EL (cell line): ENCODE results near the gene TEX55.
"Not testable (repeated sequence)": the region's sequence is repeated elsewhere in the genome, so short reads cannot be mapped to it uniquely, and the experiment has no call there.

Experiments used
- DNase-seq: peaks from one replicate; pipeline ENCODE4 v3.0.0-alpha.2; 2016

TEX55 gene

GRCh38 chr3:119161240-119161639, 15.3 kb downstream of the TEX55 start:
- DNase-seq, result no peak

DNA sequence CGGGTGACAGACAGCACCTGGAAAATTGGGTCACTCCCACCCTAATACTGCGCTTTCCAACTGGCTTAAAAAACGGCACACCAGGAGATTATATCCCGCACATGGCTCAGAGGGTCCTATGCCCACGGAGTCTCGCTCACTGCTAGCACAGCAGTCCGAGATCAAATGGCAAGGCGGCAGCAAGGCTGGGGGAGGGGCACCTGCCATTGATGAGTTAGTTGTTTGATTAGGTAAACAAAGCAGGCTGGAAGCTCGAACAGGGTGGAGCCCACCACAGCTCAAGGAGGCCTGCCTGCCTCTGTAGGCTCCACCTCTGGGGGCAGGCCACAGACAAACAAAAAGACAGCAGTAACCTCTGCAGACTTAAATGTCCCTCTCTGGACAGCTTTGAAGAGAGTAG, 18.8 kb downstream of the TEX55 start:
- not testable (repeated sequence) for DNase-seq

GRCh38 chr3:119170821-119171220, 24.9 kb downstream of the TEX55 start:
- DNase-seq, result no peak

GRCh38 chr3:119173325-119173724, 27.4 kb downstream of the TEX55 start, which contains the start of gene UPK1B:
UPK1B (plus strand) TSS chr3:119173598; CDS start chr3:119186742, 13,144 bp downstream.
- DNase-seq, result no peak

DNA sequence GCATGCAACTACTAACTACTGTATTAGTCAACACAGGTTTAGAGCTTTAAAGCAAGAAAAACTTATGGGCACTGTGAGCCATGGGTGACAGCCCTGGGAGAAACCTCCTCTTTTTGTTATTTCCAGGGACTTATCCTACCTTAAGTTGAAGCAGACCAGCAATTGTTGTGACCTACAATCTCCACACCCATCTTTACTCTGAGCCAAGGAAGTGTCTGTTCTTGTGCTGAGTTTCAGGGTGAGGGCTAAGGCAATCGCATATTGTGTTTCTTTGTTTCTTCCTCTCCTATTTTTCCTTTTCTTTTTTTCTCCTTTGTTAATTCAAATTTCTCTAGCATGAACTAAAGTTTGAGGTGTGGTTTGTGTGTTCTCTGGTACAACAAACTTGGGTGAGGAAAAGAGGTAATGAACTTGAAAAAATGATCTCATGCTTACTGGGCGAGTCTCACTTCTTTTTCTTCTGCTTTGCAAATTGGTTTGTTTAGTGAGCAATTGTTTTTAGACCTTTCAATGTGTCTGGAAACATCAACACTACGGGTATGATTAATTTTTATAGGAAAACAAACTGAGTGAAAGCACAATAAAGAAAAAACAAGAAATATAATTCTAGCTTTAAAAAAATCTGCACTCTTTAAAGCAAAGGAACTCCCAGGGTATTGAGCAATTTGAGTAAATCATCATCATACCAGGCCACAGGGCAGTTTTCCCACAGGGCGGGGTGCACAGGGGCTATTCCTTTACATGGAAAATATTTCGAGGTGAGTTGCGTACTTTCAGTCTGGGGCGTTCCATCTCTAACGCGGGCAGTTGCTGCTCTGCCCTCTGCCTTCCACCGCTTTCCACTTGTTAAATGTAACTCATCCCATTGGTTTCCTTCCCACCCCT, 30.1 kb downstream of the TEX55 start:
- DNase-seq, result no peak

GRCh38 chr3:119176778-119177177, 30.8 kb downstream of the TEX55 start:
- DNase-seq, result no peak

DNA sequence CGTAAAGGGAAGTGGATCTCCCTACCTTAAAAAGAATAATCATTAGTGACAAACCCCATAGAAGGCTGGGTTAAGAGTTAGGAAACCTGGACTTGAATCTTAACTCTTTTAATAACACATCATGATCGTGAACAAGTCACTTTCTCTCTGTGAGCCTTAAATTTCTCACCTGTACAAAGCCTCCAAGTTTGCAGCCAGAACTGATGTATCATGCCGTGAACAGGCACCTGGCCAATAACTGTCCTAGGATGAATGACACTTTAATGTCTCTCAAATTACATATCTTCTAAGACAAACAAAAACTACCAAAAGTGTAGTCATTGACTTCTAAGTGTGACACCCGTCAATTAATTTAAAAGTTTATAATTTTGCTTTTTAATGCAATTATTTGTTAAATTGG, 31.4 kb downstream of the TEX55 start:
- DNase-seq, result no peak

- DNase-seq, result peak; percentile 82
These were observed 35.8 kb downstream of the TEX55 start for GRCh38 chr3:119181765-119182164.

GRCh38 chr3:119184111-119184510, 38.1 kb downstream of the TEX55 start:
- DNase-seq, result no peak

DNA sequence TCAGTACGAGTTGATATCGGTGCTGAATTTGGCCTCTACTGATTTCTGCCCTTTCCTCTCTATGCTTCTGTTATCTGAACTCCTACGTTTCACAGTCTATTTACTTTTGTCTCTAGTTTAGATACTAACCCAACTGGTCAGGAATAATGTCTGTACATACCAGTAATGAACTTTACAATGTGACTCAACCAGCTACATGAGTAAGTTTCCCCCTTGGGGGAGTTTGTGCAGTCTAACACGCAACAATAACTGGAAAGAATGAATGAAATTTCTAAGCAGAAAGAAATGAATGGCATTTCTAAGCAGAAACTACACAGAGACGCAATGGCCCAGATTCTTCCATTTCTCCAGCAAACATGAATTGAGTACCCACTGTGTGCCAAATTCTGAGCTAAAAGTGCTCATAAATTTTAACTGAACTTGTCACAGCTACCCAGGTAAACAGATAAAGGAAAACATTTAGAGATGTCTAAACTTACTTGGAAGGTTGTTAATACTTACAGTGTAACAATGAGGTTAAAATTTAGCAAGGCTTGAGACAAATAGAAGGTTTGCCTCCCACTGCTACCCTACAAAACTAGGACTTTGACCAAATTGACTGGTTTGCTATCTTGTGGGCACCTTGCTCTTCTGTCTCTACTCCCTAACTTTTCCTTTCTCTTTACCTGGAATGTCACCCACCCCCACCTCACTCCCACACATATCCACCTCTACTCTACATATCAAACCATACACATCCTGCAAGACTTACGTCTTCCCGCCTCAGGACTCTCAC, 39.0 kb downstream of the TEX55 start:
- peak; percentile 89 for DNase-seq

DNA sequence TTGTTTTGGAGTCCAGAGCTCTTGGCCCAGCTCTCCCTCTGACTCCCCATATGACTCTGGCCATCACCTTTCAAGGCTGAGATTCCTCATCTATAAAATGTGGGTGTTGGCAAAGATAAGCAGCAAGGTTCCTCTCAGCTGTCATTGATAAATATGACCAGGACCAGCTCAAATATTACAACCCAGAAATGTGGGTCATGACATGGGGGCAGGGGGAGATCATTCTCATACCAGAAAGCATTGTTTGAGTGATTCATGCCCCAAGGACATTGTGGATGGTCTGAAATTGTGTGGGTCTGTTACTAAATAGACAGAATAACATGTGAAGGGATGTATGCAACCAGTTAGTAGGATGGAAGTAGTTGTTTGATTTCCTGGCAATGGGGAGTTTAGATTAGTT, 41.3 kb downstream of the TEX55 start:
- DNase-seq, result peak; percentile 17

DNA sequence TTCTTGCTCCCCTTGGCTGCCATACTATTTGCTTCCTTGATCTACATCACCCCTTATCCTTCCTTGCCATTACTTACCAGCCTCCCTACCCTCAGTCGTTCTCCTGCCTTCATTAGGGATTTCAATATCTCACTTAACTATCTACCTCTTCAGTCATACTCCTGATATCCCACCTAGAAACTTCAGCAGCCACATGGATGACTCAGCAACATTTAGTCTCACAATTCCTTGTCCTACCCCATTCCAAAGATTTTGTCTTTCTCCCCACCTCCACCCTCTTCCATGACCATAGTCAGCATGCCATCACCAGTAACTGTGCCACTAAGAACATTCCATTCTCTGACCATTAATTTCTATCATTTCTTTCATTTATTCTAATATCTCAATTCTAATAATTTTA, 45.8 kb downstream of the TEX55 start:
- DNase-seq, result no peak

DNA sequence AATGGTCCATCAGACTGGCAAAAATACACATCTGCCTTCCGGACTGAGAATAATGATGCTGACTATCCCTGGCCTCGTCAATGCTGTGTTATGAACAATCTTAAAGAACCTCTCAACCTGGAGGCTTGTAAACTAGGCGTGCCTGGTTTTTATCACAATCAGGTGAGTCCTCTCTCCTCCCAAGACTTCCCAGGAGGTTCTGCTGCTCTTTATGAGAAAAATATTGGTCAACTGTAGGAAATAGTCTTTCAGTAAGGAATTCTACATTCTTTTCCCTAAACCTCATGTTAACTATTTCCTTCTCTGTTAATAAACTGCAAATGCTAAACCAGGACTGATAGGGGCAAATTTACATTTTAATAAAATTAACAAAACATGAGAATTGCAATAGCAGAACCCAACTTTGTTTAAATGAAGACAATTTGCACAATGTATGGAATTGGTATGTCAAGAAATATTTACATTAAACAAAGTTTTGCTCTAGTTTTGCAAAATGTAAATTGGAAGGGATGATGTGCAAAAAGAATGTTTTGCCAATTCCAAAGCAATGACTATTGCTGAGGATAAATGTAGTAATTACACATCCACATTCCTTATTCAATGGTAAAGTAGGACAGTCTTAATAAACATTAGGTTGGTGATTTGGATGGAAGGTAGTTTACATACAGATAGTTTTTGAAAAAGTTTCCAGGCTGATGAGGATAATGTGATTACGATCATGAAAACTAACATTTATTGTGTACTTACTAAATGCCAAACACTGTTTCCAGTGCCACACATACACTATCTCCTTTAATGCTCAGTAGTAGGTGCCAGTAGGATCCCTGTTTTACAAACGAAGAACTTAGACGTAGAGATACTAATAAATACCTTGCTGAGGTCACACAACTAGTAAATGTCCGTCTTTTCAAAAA, 48.5 kb downstream of the TEX55 start:
- DNase-seq, result peak; percentile 59

- DNase-seq, result no peak
These were observed 49.1 kb downstream of the TEX55 start for GRCh38 chr3:119195151-119195476.

- peak; percentile 65 for DNase-seq
These were observed 49.9 kb downstream of the TEX55 start for GRCh38 chr3:119195911-119196310.
